Neuronal stem cell (in vitro differentiated cells): Measurements from ENCODE around the gene APCDD1.

ENCODE experiments used
- DNase-seq: peaks from one replicate; pipeline ENCODE4 v3.0.0-alpha.2; 2013; ENCODE audit warnings: low spot score
- H2AFZ ChIP-seq: one replicate; pipeline ENCODE4 v1.6.1; 2013; ENCODE audit warnings: mild to moderate bottlenecking, low read length, inconsistent platforms
- H2AK5ac ChIP-seq: 2 replicates; pipeline ENCODE4 v1.6.1; 2013; ENCODE audit warnings: low read depth, mild to moderate bottlenecking, inconsistent platforms, low read length, moderate library complexity, mixed read lengths
- H2BK120ac ChIP-seq: 2 replicates; pipeline ENCODE4 v1.6.1; 2013; ENCODE audit warnings: low read depth, mild to moderate bottlenecking, inconsistent platforms, low read length, moderate library complexity, mixed read lengths
- H2BK12ac ChIP-seq: one replicate; pipeline ENCODE4 v1.6.1; 2013; ENCODE audit warnings: low read length, inconsistent platforms
- H2BK15ac ChIP-seq: 2 replicates; pipeline ENCODE4 v1.6.1; 2013; ENCODE audit warnings: mild to moderate bottlenecking, low read length, inconsistent platforms, mixed read lengths
- H2BK5ac ChIP-seq: one replicate; pipeline ENCODE4 v1.6.1; 2013; ENCODE audit warnings: inconsistent platforms, mild to moderate bottlenecking, low read length, moderate library complexity
- H3K14ac ChIP-seq: one replicate; pipeline ENCODE4 v1.6.1; 2013; ENCODE audit warnings: low read length, inconsistent platforms
- H3K18ac ChIP-seq: 2 replicates; pipeline ENCODE4 v1.6.1; 2013; ENCODE audit warnings: low read length, inconsistent platforms
- H3K23ac ChIP-seq: 2 replicates; pipeline ENCODE4 v1.6.1; 2013; ENCODE audit warnings: low read depth, mild to moderate bottlenecking, mixed read lengths, low read length, inconsistent platforms; ENCODE audit not compliant: poor library complexity
- H3K27ac ChIP-seq: replicated peaks from 3 replicates; pipeline ENCODE4 v1.5.1; 2013; ENCODE audit warnings: low read length, inconsistent platforms
- H3K27me3 ChIP-seq, 3 experiments: 2 replicates each; pipeline ENCODE4 v1.6.1; 2013; ENCODE audit warnings: low read length in 3 of 3, mild to moderate bottlenecking in 2 of 3, inconsistent platforms in 1 of 3, low read depth in 1 of 3, mixed read lengths in 1 of 3, moderate library complexity in 1 of 3; ENCODE audit not compliant: control insufficient read depth in 3 of 3, insufficient read depth in 3 of 3
- H3K36me3 ChIP-seq, 2 donors: replicated peaks in 1 of 2; 2 replicates each; pipeline ENCODE4 v1.6.1; 2013; ENCODE audit warnings: low read length in 2 of 2; ENCODE audit not compliant: control insufficient read depth in 2 of 2, insufficient read depth in 2 of 2
- H3K4ac ChIP-seq: 2 replicates; pipeline ENCODE4 v1.6.1; 2013; ENCODE audit warnings: inconsistent platforms, mild to moderate bottlenecking, low read length, moderate library complexity
- H3K4me1 ChIP-seq, 2 donors: 1 replicate in 1 of 2; 2 replicates in 1 of 2; pipeline ENCODE4 v1.6.1; 2013; ENCODE audit warnings: low read length in 2 of 2, low read depth in 1 of 2; ENCODE audit not compliant: control insufficient read depth in 2 of 2, insufficient read depth in 1 of 2
- H3K4me2 ChIP-seq: one replicate; pipeline ENCODE4 v1.6.1; 2013; ENCODE audit warnings: mild to moderate bottlenecking, low read length, inconsistent platforms; ENCODE audit not compliant: insufficient read depth, poor library complexity, severe bottlenecking
- H3K4me3 ChIP-seq, 2 donors: 2 replicates each; pipeline ENCODE4 v1.5.1; 2013; ENCODE audit warnings: low read length in 2 of 2, mild to moderate bottlenecking in 2 of 2, inconsistent platforms in 1 of 2, moderate library complexity in 1 of 2
- H3K79me1 ChIP-seq: one replicate; pipeline ENCODE4 v1.6.1; 2013; ENCODE audit warnings: low read depth, mild to moderate bottlenecking, inconsistent platforms, low read length, moderate library complexity
- H3K9ac ChIP-seq: one replicate; pipeline ENCODE4 v1.6.1; 2013; ENCODE audit warnings: mild to moderate bottlenecking, low read depth, low read length, inconsistent platforms; ENCODE audit not compliant: poor library complexity
- H3K9me3 ChIP-seq, 2 donors: replicated peaks in 1 of 2; 2 replicates each; pipeline versions ENCODE3 to v1.6.1; 2013; ENCODE audit warnings: low read length in 2 of 2, mild to moderate bottlenecking in 2 of 2, inconsistent platforms in 1 of 2, low read depth in 1 of 2, mixed read lengths in 1 of 2, moderate library complexity in 1 of 2; ENCODE audit not compliant: control insufficient read depth in 2 of 2, insufficient read depth in 1 of 2
- H4K8ac ChIP-seq: one replicate; pipeline ENCODE4 v1.6.1; 2013; ENCODE audit warnings: low read depth, mild to moderate bottlenecking, inconsistent platforms, low read length, moderate library complexity
- H4K91ac ChIP-seq: one replicate; pipeline ENCODE4 v1.6.1; 2013; ENCODE audit warnings: low read length, low read depth, mild to moderate bottlenecking, inconsistent platforms; ENCODE audit not compliant: poor library complexity
- whole genome bisulfite sequencing, 2 donors: extraction: QIAGEN DNeasy Blood & Tissue Kit; methylation state at CpG; one replicate each; pipeline ENCODE4 v1.1.7; 2013; ENCODE audit warnings: missing lambda C conversion rate in 2 of 2, mixed read lengths in 1 of 2; ENCODE audit not compliant: insufficient read length in 2 of 2, insufficient replicate concordance in 1 of 2; ENCODE audit errors: extremely low coverage in 2 of 2; 5-methylcytosine and 5-hydroxymethylcytosine counted together

The APCDD1 gene

GRCh38 chr18:10453261-10453805, 1.1 kb upstream of the APCDD1 start:
- H3K4me3 ChIP-seq, result no peak overlapping the region
- H3K9me3 ChIP-seq, result no peaks in the 10 kb centered on the region
- no peak overlapping the region for H3K9ac ChIP-seq
- no peak overlapping the region for H4K8ac ChIP-seq
- no peak overlapping the region for H3K23ac ChIP-seq
- peaks cover 9% of the 10 kb centered on the region in 2 donors for H3K4me1 ChIP-seq
- peak overlapping the region; percentile 93 for H2AFZ ChIP-seq
- H2BK15ac ChIP-seq, result peak overlapping the region; percentile 39
- no peaks in the 10 kb centered on the region for H3K79me1 ChIP-seq
- no peak overlapping the region for H2AK5ac ChIP-seq
- H2BK5ac ChIP-seq, result peak overlapping the region; percentile 63
- H3K36me3 ChIP-seq, result no peaks in the 10 kb centered on the region
- peak overlapping the region; percentile 95 for H3K18ac ChIP-seq
- no peak overlapping the region for H3K27ac ChIP-seq
- H3K27me3 ChIP-seq, result peaks cover 5 to 19% (median 14%) of the 10 kb centered on the region in 3 experiments
- WGBS, 2 donors, result no CpG with 5 or more reads among the region's 11 CpGs
- no peak overlapping the region for H3K4ac ChIP-seq
- no peak overlapping the region for H3K14ac ChIP-seq
- DNase-seq, result no peak
- no peak overlapping the region for H2BK12ac ChIP-seq
- H3K4me2 ChIP-seq, result peak overlapping the region; percentile 84
- H4K91ac ChIP-seq, result no peak overlapping the region
- H2BK120ac ChIP-seq, result no peak overlapping the region

- Histone ChIP-seq H4K91ac (no peak overlapping the region), H4K8ac (no peak overlapping the region), H3K9me3 (no peaks in the 10 kb centered on the region), H3K27me3 (peaks cover 5 to 19% (median 14%) of the 10 kb centered on the region in 3 experiments), H3K14ac (no peak overlapping the region), H3K4me2 (peak overlapping the region; percentile 84), H3K4me1 (peaks cover 9% of the 10 kb centered on the region in 2 donors), H2BK120ac (peak overlapping the region; percentile 32), H2BK12ac (no peak overlapping the region), H2AK5ac (no peak overlapping the region), H3K23ac (no peak overlapping the region), H3K4ac (no peak overlapping the region), H3K79me1 (no peaks in the 10 kb centered on the region), H3K9ac (peak overlapping the region; percentile 73), H3K4me3 (peak overlapping the region; percentile 51 to 82), H3K36me3 (no peaks in the 10 kb centered on the region), H2BK5ac (no peak overlapping the region), H3K18ac (peak overlapping the region; percentile 90), H3K27ac (no peak overlapping the region), H2AFZ (peak overlapping the region; percentile 93), H2BK15ac (no peak overlapping the region)
- WGBS, 2 donors, result no CpG with 5 or more reads among the region's 94 CpGs
- peak; percentile 17 for DNase-seq
These were observed 484 bp downstream of the APCDD1 start for GRCh38 chr18:10454681-10455557.

DNA sequence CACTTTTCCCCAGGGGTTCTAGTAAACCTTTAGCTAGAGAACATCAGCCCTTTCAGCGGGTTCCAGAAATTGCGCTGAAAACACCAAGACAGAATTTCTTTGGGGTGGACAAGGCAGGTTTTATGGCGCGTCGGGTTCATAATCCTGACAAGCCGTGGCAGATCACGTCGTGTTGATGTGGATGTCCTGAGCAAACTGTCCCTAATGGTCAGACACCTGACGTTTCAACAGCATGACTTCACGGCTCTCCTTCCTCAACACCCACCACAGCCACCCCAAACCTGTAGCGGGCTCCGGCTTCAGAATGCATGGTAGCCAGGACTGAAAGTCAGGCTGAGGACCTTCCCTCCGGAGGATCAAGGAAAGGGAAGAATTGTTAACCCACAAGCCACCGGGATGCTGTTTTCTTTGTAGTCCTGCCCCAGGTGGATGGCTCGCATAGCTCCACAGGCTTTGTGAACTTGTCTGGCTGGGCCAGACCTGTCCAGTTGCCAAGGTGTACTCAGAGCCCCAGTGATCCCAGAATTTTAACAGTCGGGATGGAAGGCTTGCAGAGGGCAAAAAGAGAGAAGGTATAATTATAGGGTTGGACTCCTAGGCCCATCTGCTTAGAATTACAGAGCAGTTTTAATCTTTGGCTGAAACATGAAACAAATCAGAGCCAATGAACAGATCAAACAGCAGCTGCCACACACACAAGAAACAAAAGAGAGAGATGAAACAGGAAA, 1.5 kb downstream of the APCDD1 start:
- H3K18ac ChIP-seq, result peak overlapping the region; percentile 58
- H3K4me2 ChIP-seq, result no peak overlapping the region
- peak overlapping the region; percentile 93 for H2AFZ ChIP-seq
- H2BK15ac ChIP-seq, result no peak overlapping the region
- H2AK5ac ChIP-seq, result no peak overlapping the region
- H3K27me3 ChIP-seq, result peaks cover 5 to 19% (median 14%) of the 10 kb centered on the region in 3 experiments
- H3K4me1 ChIP-seq, result peaks cover 9% of the 10 kb centered on the region in 2 donors
- WGBS, 2 donors, result no CpG with 5 or more reads among the region's 16 CpGs
- H2BK5ac ChIP-seq, result no peak overlapping the region
- H3K14ac ChIP-seq, result peak overlapping the region; percentile 49
- no peaks in the 10 kb centered on the region for H3K36me3 ChIP-seq
- H3K4ac ChIP-seq, result no peak overlapping the region
- H4K91ac ChIP-seq, result no peak overlapping the region
- H3K9me3 ChIP-seq, result no peaks in the 10 kb centered on the region
- H2BK12ac ChIP-seq, result no peak overlapping the region
- H3K23ac ChIP-seq, result no peak overlapping the region
- H3K9ac ChIP-seq, result no peak overlapping the region
- peak overlapping the region in 1 of 2 donors; percentile 51 for H3K4me3 ChIP-seq
- H2BK120ac ChIP-seq, result no peak overlapping the region
- H3K79me1 ChIP-seq, result no peaks in the 10 kb centered on the region
- DNase-seq, result no peak
- H4K8ac ChIP-seq, result no peak overlapping the region
- no peak overlapping the region for H3K27ac ChIP-seq

- Histone ChIP-seq H3K23ac (no peak overlapping the region), H3K9ac (no peak overlapping the region), H2BK120ac (no peak overlapping the region), H3K14ac (no peak overlapping the region), H3K27me3 (peaks cover 5 to 19% (median 14%) of the 10 kb centered on the region in 3 experiments), H2AK5ac (no peak overlapping the region), H3K4me3 (no peak overlapping the region), H3K4ac (no peak overlapping the region), H2BK5ac (no peak overlapping the region), H3K36me3 (no peaks in the 10 kb centered on the region), H3K27ac (no peak overlapping the region), H4K91ac (no peak overlapping the region), H3K79me1 (no peaks in the 10 kb centered on the region), H3K9me3 (no peaks in the 10 kb centered on the region), H2BK12ac (no peak overlapping the region), H4K8ac (no peak overlapping the region), H3K4me1 (peaks cover 9% of the 10 kb centered on the region in 2 donors), H2AFZ (no peak overlapping the region), H3K4me2 (no peak overlapping the region), H3K18ac (no peak overlapping the region), H2BK15ac (no peak overlapping the region)
- no peak for DNase-seq
- no CpG with 5 or more reads among the region's 4 CpGs for WGBS, 2 donors
These were observed 2.3 kb downstream of the APCDD1 start for GRCh38 chr18:10456718-10457117.
